ENCODE measurements around the gene SRPRA. TPM values are rescaled to one million over a fixed set of nuclear protein-coding genes. Genes with fewer than 3 reads are reported as not detected.

Gene SRPRA
- polyA plus RNA-seq, 1 donor from 2014 or later = 24.9 TPM

DNA sequence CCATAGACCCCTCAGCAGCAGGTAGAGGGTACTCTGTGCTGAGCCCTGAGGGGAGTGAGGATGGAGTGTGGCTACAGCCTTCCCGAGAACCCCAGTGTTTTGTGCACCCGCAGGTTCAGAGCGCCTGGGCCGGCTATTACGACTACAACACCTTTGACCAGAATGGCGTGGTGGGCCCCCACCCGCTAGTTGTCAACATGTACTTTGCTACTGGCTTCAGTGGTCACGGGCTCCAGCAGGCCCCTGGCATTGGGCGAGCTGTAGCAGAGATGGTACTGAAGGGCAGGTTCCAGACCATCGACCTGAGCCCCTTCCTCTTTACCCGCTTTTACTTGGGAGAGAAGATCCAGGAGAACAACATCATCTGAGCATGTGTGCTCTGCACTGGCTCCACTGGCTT is 8.6 kb upstream of the SRPRA start:
- Histone ChIP-seq H3K79me2 (replicated peaks; ENCODE audit: insufficient read depth, low read length) (no peaks in the 10 kb centered on the region), H3K9me3 (ENCODE audit: low read length) (no peaks in the 10 kb centered on the region), H3K9me2 (ENCODE audit: insufficient read depth, low read length) (no peaks in the 10 kb centered on the region), H3K9ac (ENCODE audit: low read length) (no peak overlapping the region), H4K20me1 (ENCODE audit: insufficient read depth) (no peaks in the 10 kb centered on the region), H3F3A (ENCODE audit: insufficient read depth, low read length, poor library complexity, severe bottlenecking) (no peaks in the 10 kb centered on the region), H3K36me3 (ENCODE audit: insufficient read depth, low read length) (no peaks in the 10 kb centered on the region), H3K27ac (ENCODE audit: low read length) (no peak overlapping the region), H2AFZ (ENCODE audit: low read depth, low read length) (no peak overlapping the region), H3K27me3 (ENCODE audit: insufficient read depth, low read depth, low read length) (no peaks in the 10 kb centered on the region), H3K4me2 (ENCODE audit: low read length) (no peak overlapping the region), H3K4me3 (ENCODE audit: low read length) (no peak overlapping the region)
- TF ChIP-seq MXI1 (conservative IDR thresholded peaks at IDR 0.05; ENCODE audit: poor library complexity, severe bottlenecking) = no peak
- TF ChIP-seq, protein P1, sequence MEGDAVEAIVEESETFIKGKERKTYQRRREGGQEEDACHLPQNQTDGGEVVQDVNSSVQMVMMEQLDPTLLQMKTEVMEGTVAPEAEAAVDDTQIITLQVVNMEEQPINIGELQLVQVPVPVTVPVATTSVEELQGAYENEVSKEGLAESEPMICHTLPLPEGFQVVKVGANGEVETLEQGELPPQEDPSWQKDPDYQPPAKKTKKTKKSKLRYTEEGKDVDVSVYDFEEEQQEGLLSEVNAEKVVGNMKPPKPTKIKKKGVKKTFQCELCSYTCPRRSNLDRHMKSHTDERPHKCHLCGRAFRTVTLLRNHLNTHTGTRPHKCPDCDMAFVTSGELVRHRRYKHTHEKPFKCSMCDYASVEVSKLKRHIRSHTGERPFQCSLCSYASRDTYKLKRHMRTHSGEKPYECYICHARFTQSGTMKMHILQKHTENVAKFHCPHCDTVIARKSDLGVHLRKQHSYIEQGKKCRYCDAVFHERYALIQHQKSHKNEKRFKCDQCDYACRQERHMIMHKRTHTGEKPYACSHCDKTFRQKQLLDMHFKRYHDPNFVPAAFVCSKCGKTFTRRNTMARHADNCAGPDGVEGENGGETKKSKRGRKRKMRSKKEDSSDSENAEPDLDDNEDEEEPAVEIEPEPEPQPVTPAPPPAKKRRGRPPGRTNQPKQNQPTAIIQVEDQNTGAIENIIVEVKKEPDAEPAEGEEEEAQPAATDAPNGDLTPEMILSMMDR (IDR thresholded peaks at IDR 0.05; ENCODE audit: poor library complexity, severe bottlenecking) = no peak
- TF ChIP-seq EZH2 (IDR thresholded peaks at IDR 0.05; ENCODE audit: borderline replicate concordance, insufficient read depth, low read length, poor library complexity, severe bottlenecking) = no peak
- no peak for TF ChIP-seq RAD21 (conservative IDR thresholded peaks at IDR 0.05)
- TF ChIP-seq TAF1 (IDR thresholded peaks at IDR 0.05; ENCODE audit: low read depth) = no peak
- no peak for TF ChIP-seq SMC3 (conservative IDR thresholded peaks at IDR 0.05; ENCODE audit: poor library complexity)
- no peak for TF ChIP-seq EP300 (conservative IDR thresholded peaks at IDR 0.05; ENCODE audit: poor library complexity, severe bottlenecking)
- TF ChIP-seq REST (IDR thresholded peaks at IDR 0.05; ENCODE audit: borderline replicate concordance) = no peak
- TF ChIP-seq POLR2AphosphoS5 (IDR thresholded peaks at IDR 0.05) = no peak

DNA sequence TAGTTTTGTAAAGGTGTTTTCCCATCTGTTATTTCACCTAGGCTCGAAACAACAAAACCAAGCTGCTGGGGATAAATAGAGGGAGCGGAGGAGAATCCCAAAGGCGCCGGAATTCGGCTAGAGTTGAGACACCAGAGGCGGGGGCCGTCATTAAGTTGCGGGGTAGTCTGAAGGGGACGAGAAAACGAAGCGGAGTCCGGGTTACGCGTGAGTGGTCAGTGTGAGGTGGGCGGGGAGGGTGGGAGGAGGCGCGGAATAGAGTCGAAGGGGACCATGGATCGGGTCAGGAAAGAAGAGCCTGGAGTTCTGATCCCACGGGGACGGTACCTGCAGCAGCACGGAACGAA is 361 bp downstream of the SRPRA start:
- Histone ChIP-seq H3K4me3 (ENCODE audit: low read length) (peak overlapping the region; percentile 99), H3K4me2 (ENCODE audit: low read length) (peak overlapping the region; percentile 71), H3K9ac (ENCODE audit: low read length) (peak overlapping the region; percentile 89), H3K9me2 (ENCODE audit: insufficient read depth, low read length) (no peaks in the 10 kb centered on the region), H3K9me3 (ENCODE audit: low read length) (no peaks in the 10 kb centered on the region), H4K20me1 (ENCODE audit: insufficient read depth) (no peaks in the 10 kb centered on the region), H3F3A (ENCODE audit: insufficient read depth, low read length, poor library complexity, severe bottlenecking) (no peaks in the 10 kb centered on the region), H3K36me3 (ENCODE audit: insufficient read depth, low read length) (no peaks in the 10 kb centered on the region), H2AFZ (ENCODE audit: low read depth, low read length) (peak overlapping the region; percentile 83), H3K27ac (ENCODE audit: low read length) (peak overlapping the region; percentile 84), H3K27me3 (ENCODE audit: insufficient read depth, low read depth, low read length) (no peaks in the 10 kb centered on the region), H3K79me2 (replicated peaks; ENCODE audit: insufficient read depth, low read length) (peaks cover 27% of the 10 kb centered on the region)
- TF ChIP-seq SMC3 (conservative IDR thresholded peaks at IDR 0.05; ENCODE audit: poor library complexity) (no peak), TAF1 (IDR thresholded peaks at IDR 0.05; ENCODE audit: low read depth) (no peak), RAD21 (conservative IDR thresholded peaks at IDR 0.05) (no peak), POLR2AphosphoS5 (IDR thresholded peaks at IDR 0.05) (no peak)

DNA sequence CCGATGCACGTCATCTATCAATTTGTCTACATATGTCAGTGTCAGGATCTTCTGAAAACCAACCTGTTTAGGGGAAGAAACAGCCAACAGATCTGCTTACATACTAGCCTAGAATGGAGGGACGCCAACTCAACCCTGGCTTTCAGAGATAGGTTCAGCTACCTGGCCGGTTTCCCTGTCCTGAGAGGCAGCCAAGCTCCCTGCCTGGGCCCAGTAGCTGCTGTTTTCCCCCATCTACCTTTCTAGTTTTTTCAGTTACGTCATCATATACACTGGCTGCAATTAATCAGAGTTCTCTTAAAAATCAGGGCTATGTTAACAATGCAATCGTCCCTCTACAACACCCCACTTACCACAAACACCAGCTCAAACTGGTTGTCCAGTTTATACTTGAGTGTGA is 1.0 kb downstream of the SRPRA start:
- Histone ChIP-seq H3K4me3 (ENCODE audit: low read length) (peak overlapping the region; percentile 99), H3K9me3 (ENCODE audit: low read length) (no peaks in the 10 kb centered on the region), H3F3A (ENCODE audit: insufficient read depth, low read length, poor library complexity, severe bottlenecking) (no peaks in the 10 kb centered on the region), H3K9me2 (ENCODE audit: insufficient read depth, low read length) (no peaks in the 10 kb centered on the region), H3K9ac (ENCODE audit: low read length) (peak overlapping the region; percentile 89), H3K27me3 (ENCODE audit: insufficient read depth, low read depth, low read length) (no peaks in the 10 kb centered on the region), H3K36me3 (ENCODE audit: insufficient read depth, low read length) (no peaks in the 10 kb centered on the region), H3K4me2 (ENCODE audit: low read length) (peak overlapping the region; percentile 71), H2AFZ (ENCODE audit: low read depth, low read length) (no peak overlapping the region), H4K20me1 (ENCODE audit: insufficient read depth) (no peaks in the 10 kb centered on the region), H3K79me2 (replicated peaks; ENCODE audit: insufficient read depth, low read length) (peaks cover 27% of the 10 kb centered on the region), H3K27ac (ENCODE audit: low read length) (no peak overlapping the region)
- TF ChIP-seq, protein P1 (IDR thresholded peaks at IDR 0.05; ENCODE audit: poor library complexity, severe bottlenecking) = no peak
- no peak for TF ChIP-seq RAD21 (conservative IDR thresholded peaks at IDR 0.05)
- TF ChIP-seq EP300 (conservative IDR thresholded peaks at IDR 0.05; ENCODE audit: poor library complexity, severe bottlenecking) = no peak
- TF ChIP-seq EZH2 (IDR thresholded peaks at IDR 0.05; ENCODE audit: borderline replicate concordance, insufficient read depth, low read length, poor library complexity, severe bottlenecking) = no peak
- TF ChIP-seq TAF1 (IDR thresholded peaks at IDR 0.05; ENCODE audit: low read depth) = no peak
- no peak for TF ChIP-seq POLR2AphosphoS5 (IDR thresholded peaks at IDR 0.05)
- TF ChIP-seq SMC3 (conservative IDR thresholded peaks at IDR 0.05; ENCODE audit: poor library complexity) = no peak
- no peak for TF ChIP-seq MXI1 (conservative IDR thresholded peaks at IDR 0.05; ENCODE audit: poor library complexity, severe bottlenecking)
- TF ChIP-seq REST (IDR thresholded peaks at IDR 0.05; ENCODE audit: borderline replicate concordance) = no peak
